Mesendoderm (in vitro differentiated cells): ENCODE data around the gene CPLANE2.

Experiments used
- DNase-seq: peaks from one replicate; pipeline ENCODE4 v3.0.0; 2013
- H2AK5ac ChIP-seq: 2 replicates; pipeline ENCODE4 v1.6.1; 2013; ENCODE audit warnings: low read length, inconsistent platforms
- H2BK120ac ChIP-seq: 2 replicates; pipeline ENCODE4 v1.6.1; 2013; ENCODE audit warnings: low read depth, mild to moderate bottlenecking, low read length, moderate library complexity, mixed read lengths
- H2BK15ac ChIP-seq: replicated peaks from 2 replicates; pipeline ENCODE4 v1.6.1; 2013; ENCODE audit warnings: low read depth, mild to moderate bottlenecking, moderate library complexity
- H2BK5ac ChIP-seq: 2 replicates; pipeline ENCODE4 v1.6.1; 2013; ENCODE audit warnings: low read length, inconsistent platforms
- H3K18ac ChIP-seq: 2 replicates; pipeline ENCODE4 v1.6.1; 2013; ENCODE audit warnings: mild to moderate bottlenecking, low read length, mixed read lengths
- H3K23ac ChIP-seq: one replicate; pipeline ENCODE4 v1.6.1; 2013; ENCODE audit warnings: low read length
- H3K27ac ChIP-seq: 2 replicates; pipeline ENCODE4 v1.5.1; 2013; ENCODE audit warnings: low read depth, mild to moderate bottlenecking, inconsistent platforms, low read length, moderate library complexity
- H3K27me3 ChIP-seq: 2 replicates; pipeline ENCODE4 v1.6.1; 2013; ENCODE audit warnings: low read length, control low read depth, mild to moderate bottlenecking, inconsistent platforms; ENCODE audit not compliant: insufficient read depth, poor library complexity
- H3K36me3 ChIP-seq: 2 replicates; pipeline ENCODE4 v1.6.1; 2013; ENCODE audit warnings: low read length, inconsistent platforms; ENCODE audit not compliant: control insufficient read depth, insufficient read depth
- H3K4ac ChIP-seq: one replicate; pipeline ENCODE4 v1.6.1; 2013; ENCODE audit warnings: low read depth, mild to moderate bottlenecking, low read length, moderate library complexity
- H3K4me1 ChIP-seq: 2 replicates; pipeline ENCODE4 v1.6.1; 2013; ENCODE audit warnings: low read depth, low read length, inconsistent platforms; ENCODE audit not compliant: control insufficient read depth
- H3K4me2 ChIP-seq: 2 replicates; pipeline ENCODE4 v1.6.1; 2013; ENCODE audit warnings: low read length
- H3K4me3 ChIP-seq: 2 replicates; pipeline ENCODE4 v1.5.1; 2013; ENCODE audit warnings: mild to moderate bottlenecking, low read length
- H3K56ac ChIP-seq: one replicate; pipeline ENCODE4 v1.6.1; 2013; ENCODE audit warnings: low read length
- H3K79me1 ChIP-seq: 2 replicates; pipeline ENCODE4 v1.6.1; 2013; ENCODE audit warnings: low read length, inconsistent platforms
- H3K79me2 ChIP-seq: 2 replicates; pipeline ENCODE4 v1.6.1; 2013; ENCODE audit warnings: mild to moderate bottlenecking, low read length; ENCODE audit not compliant: control insufficient read depth, insufficient read depth
- H3K9ac ChIP-seq: 2 replicates; pipeline ENCODE4 v1.6.1; 2013; ENCODE audit warnings: low read length, inconsistent platforms
- H4K5ac ChIP-seq: one replicate; pipeline ENCODE4 v1.6.1; 2013; ENCODE audit warnings: low read length
- H4K8ac ChIP-seq: one replicate; pipeline ENCODE4 v1.6.1; 2013; ENCODE audit warnings: low read depth, mild to moderate bottlenecking, control low read depth, low read length, moderate library complexity
- WGBS: extraction: QIAGEN DNeasy Blood & Tissue Kit; methylation state at CpG from one replicate; pipeline ENCODE4 v1.1.7; 2013; ENCODE audit warnings: low lambda C conversion rate, missing lambda C conversion rate; ENCODE audit not compliant: insufficient coverage; ENCODE audit errors: extremely low coverage; 5-methylcytosine and 5-hydroxymethylcytosine counted together

Gene CPLANE2

DNA sequence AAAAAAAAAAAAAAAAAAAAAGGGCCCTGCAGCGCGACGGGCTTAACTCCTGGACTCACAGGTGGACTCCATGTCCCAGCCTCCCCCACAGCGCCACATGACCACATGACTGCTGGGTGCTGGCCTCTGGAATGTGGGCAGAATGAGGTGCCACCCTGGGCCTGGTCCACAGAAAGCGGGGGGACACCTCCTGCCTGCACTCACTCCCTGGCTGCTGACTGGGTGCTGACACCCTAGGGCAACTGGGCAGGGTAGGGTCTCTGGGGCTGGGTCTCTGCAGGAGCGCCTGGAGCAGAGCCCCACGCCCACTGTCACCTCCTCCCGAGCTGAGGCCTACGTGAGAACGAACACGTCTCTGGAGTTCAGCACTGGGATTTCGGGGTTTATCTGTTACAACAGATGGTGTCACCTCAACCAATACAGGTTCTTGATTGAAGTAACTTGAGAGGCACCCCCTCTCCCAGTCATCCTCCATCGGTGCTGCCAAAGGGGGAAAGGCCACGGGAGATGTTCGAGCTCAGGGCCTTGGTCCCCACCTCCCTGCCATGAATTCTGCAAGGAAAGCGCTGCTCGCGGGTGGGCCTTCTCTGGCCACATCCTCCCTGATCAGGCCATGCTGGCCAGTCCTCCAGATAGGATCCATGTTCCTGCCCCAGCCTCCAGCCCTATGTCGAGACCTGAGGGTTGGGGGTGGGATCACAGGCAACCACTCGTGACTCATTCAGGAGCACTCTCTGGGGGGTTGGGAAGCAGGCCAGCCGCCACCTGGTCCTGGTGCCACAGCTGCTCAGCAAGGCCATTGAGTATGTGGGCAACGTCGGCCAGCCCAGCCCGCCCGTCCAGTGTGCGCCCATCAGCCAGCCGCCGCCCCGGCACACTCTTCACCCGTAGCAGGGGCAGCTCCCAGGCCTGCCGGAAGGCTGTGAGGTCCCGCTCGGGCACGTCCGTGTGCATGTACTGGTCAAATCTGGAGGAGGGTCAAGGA, 5.4 kb downstream of the CPLANE2 start:
- no peak overlapping the region for H2BK5ac ChIP-seq
- H2AK5ac ChIP-seq, result no peak overlapping the region
- no peak for DNase-seq
- no peaks in the 10 kb centered on the region for H3K4me1 ChIP-seq
- WGBS, result no CpG with 5 or more reads among the region's 35 CpGs
- no peaks in the 10 kb centered on the region for H3K79me1 ChIP-seq
- H3K4me2 ChIP-seq, result no peak overlapping the region
- peaks cover 10% of the 10 kb centered on the region for H3K27me3 ChIP-seq
- no peak overlapping the region for H3K4me3 ChIP-seq
- H2BK120ac ChIP-seq, result no peak overlapping the region
- no peak overlapping the region for H2BK15ac ChIP-seq
- H3K36me3 ChIP-seq, result no peaks in the 10 kb centered on the region
- H3K56ac ChIP-seq, result no peak overlapping the region
- no peak overlapping the region for H3K23ac ChIP-seq
- no peaks in the 10 kb centered on the region for H3K79me2 ChIP-seq
- H3K27ac ChIP-seq, result no peak overlapping the region
- no peak overlapping the region for H3K9ac ChIP-seq
- H3K18ac ChIP-seq, result no peak overlapping the region
- H3K4ac ChIP-seq, result no peak overlapping the region
- H4K5ac ChIP-seq, result no peak overlapping the region
- H4K8ac ChIP-seq, result no peak overlapping the region

DNA sequence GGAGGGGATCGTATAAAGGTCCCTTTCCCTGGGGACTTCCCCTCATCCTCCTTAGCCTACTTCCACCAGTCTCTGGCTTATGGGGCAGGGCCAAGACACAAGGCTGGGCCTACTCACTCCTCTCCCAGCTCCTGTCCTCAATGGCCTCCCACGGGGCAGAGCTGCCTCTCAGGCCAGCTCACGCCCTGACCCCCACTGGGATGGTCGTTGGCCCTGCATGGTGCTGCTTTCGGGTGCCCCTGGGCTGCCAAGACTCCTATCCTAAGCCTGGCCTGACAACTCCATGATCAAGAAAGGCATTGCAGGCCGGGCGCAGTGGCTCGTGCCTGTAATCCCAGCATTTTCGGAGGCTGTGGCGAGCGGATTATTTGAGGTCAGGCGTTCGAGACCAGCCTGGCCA, 6.2 kb downstream of the CPLANE2 start:
- no peak overlapping the region for H3K4ac ChIP-seq
- no peak overlapping the region for H4K5ac ChIP-seq

DNA sequence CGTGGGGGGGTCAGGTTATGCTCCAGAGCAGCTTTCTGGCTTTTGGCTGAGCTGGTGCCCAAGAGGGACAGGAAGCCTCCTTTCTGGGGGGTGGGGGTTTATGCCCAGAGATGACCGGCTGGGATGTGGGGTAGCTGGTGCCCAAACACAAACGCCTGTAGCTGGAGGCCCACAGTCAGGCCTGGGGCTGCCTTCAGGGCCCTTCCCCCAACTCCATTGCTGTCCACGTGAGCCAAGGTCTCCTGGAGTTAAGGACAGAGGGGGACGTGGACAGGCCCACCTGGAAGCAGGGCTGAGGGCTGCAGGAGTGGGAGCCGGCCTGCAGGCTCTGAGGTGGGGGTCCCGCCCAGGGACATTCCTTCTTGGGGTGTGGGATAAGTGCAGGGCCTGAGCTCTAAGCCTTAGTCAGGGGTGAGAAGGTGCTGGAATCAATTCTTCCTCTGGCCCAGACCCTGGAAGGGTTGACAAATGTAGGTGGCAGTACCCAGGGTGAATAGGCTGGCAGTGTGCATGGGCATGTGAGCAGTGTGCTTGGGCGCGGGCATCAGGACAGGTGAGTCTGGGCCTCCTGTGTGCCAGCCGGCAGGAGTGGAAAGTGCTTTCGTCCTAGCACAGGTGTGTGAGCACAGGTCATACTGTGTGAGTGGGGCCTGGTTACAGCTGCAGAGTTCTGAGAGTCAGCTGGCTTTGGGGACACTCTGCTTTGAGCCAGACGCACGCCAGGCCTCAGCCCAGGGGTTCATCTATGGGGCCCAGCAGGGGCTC, 6.8 kb downstream of the CPLANE2 start:
- Histone ChIP-seq H3K27me3 (peaks cover 14% of the 10 kb centered on the region), H3K9ac (no peak overlapping the region), H2BK120ac (no peak overlapping the region), H3K23ac (no peak overlapping the region), H2AK5ac (no peak overlapping the region), H3K4me2 (no peak overlapping the region), H3K4ac (no peak overlapping the region), H3K18ac (no peak overlapping the region), H2BK5ac (no peak overlapping the region), H3K4me1 (no peaks in the 10 kb centered on the region), H4K8ac (no peak overlapping the region), H2BK15ac (no peak overlapping the region), H3K79me2 (no peaks in the 10 kb centered on the region), H3K27ac (no peak overlapping the region), H3K79me1 (no peaks in the 10 kb centered on the region), H4K5ac (no peak overlapping the region), H3K4me3 (no peak overlapping the region), H3K56ac (no peak overlapping the region), H3K36me3 (no peaks in the 10 kb centered on the region)
- no peak for DNase-seq
- WGBS, result no CpG with 5 or more reads among the region's 13 CpGs

More for the DNA sequence above, 6.2 kb downstream of the CPLANE2 start:
- no peak overlapping the region for H3K4me2 ChIP-seq
- no peak overlapping the region for H2BK15ac ChIP-seq
- no peak overlapping the region for H3K27ac ChIP-seq
- no peaks in the 10 kb centered on the region for H3K4me1 ChIP-seq
- WGBS, result no CpG with 5 or more reads among the region's 13 CpGs
- H3K4me3 ChIP-seq, result no peak overlapping the region
- H4K8ac ChIP-seq, result no peak overlapping the region
- H2BK5ac ChIP-seq, result no peak overlapping the region
- H3K79me2 ChIP-seq, result no peaks in the 10 kb centered on the region
- peaks cover 14% of the 10 kb centered on the region for H3K27me3 ChIP-seq
- H2BK120ac ChIP-seq, result no peak overlapping the region
- DNase-seq, result no peak
- H3K9ac ChIP-seq, result no peak overlapping the region
- no peak overlapping the region for H3K56ac ChIP-seq
- no peaks in the 10 kb centered on the region for H3K79me1 ChIP-seq
- H3K23ac ChIP-seq, result no peak overlapping the region
- H3K18ac ChIP-seq, result no peak overlapping the region
- H3K36me3 ChIP-seq, result no peaks in the 10 kb centered on the region
- no peak overlapping the region for H2AK5ac ChIP-seq

DNA sequence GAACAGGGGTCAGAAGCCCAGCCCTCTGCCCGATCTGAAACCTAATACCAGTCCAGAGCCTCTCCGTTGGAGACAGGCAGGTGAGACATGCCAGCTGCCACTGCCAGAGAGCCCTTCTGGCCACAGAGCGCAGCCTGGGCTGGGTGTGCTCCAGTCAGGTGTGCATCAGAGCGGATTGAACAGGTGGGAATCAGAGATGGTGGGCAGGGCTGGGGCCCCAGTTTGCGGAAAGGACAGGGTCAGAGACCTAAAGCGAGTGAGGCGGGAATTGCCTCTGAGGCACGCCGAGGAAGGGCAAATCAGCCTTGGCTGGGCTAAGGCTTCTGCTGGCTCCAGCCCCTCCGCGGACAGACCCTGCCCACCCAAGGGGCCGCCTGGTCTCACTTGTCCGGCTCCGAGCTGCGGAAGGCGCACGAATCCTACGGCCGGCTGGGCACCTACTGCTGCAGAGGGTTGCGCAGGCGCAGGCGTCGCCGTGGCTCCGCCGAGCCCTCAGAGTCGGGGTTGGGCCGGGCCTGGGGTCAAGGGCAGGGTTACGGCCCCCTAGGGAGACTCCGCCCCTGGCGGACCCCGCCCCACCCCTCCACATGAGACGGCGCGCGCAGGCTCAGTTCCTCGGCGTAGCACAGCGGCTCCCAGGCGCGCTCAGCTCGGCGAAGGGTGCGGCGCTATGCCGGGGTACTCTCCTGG, 10.3 kb downstream of the CPLANE2 start:
- Histone ChIP-seq H3K4me1 (no peaks in the 10 kb centered on the region), H3K4me2 (peak overlapping the region; percentile 67), H2BK15ac (no peak overlapping the region), H3K79me1 (no peaks in the 10 kb centered on the region), H3K9ac (peak overlapping the region; percentile 64), H2BK120ac (no peak overlapping the region), H3K18ac (no peak overlapping the region), H3K4ac (no peak overlapping the region), H3K27me3 (peaks cover 14% of the 10 kb centered on the region), H2AK5ac (no peak overlapping the region), H3K56ac (peak overlapping the region; percentile 78), H3K79me2 (no peaks in the 10 kb centered on the region), H3K23ac (no peak overlapping the region), H3K36me3 (no peaks in the 10 kb centered on the region), H2BK5ac (no peak overlapping the region), H3K4me3 (peak overlapping the region; percentile 17), H3K27ac (no peak overlapping the region), H4K8ac (no peak overlapping the region), H4K5ac (no peak overlapping the region)
- DNase-seq, result peak; percentile 87
- WGBS, result no CpG with 5 or more reads among the region's 46 CpGs

DNA sequence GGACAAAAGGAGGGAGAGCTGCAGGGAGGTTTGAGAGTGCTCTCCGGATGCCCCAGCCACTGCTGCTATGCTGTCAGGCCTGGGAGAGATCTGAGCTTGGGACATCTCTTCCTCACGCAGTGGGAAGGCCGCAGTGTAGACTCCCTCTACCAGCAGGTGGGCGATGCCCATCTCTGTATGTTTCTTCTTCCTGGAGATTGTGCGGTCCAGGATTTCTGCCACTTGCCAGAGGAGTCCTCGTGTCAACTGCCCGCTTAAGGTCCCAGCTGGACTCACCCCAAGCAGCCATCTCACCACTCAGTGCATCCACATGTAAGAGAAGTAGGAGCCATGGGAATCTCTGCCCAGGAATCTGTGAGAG, 10.9 kb downstream of the CPLANE2 start:
- Histone ChIP-seq H3K36me3 (no peaks in the 10 kb centered on the region), H3K79me1 (no peaks in the 10 kb centered on the region), H3K9ac (no peak overlapping the region), H3K4me3 (no peak overlapping the region), H3K56ac (no peak overlapping the region), H3K79me2 (no peaks in the 10 kb centered on the region), H3K4me2 (no peak overlapping the region), H3K4me1 (no peaks in the 10 kb centered on the region), H2BK5ac (no peak overlapping the region), H3K18ac (no peak overlapping the region), H3K23ac (no peak overlapping the region), H3K27ac (no peak overlapping the region), H3K4ac (no peak overlapping the region), H3K27me3 (peaks cover 14% of the 10 kb centered on the region), H2AK5ac (no peak overlapping the region), H2BK120ac (no peak overlapping the region), H2BK15ac (no peak overlapping the region), H4K5ac (no peak overlapping the region), H4K8ac (no peak overlapping the region)
- no CpG with 5 or more reads among the region's 7 CpGs for WGBS
- DNase-seq, result no peak
